B cell (primary cell): Measurements from ENCODE around the gene JPH3. TPM values are rescaled to one million over a fixed set of nuclear protein-coding genes. Genes with fewer than 3 reads are reported as not detected.

Experiments
- ATAC-seq: fragments of 200-7000 bp; cut with Tn5 transposase; one replicate; pipeline ENCODE4 v1.10.0; 2021; ENCODE audit warnings: low read depth, mild to moderate bottlenecking, moderate number of reproducible peaks, moderate library complexity
- CTCF ChIA-PET: fragments of 350-600 bp; sonication (Branson Sonifier 250); formaldehyde crosslinking; loops from one replicate; lab custom pipeline; 2021; ENCODE audit warnings: antibody characterized with exemption, inconsistent platforms; lab: Charles Lee
- POLR2A ChIA-PET: fragments of 350-600 bp; sonication (Branson Sonifier 250); formaldehyde crosslinking; loops from one replicate; lab custom pipeline; 2021; ENCODE audit warnings: antibody characterized with exemption; lab: Charles Lee
- DNase-seq: peaks from one replicate; pipeline ENCODE4 v3.0.0; 2013
- H2AFZ ChIP-seq: 2 replicates; pipeline ENCODE4 v1.6.1; 2012; ENCODE audit warnings: mild to moderate bottlenecking, low read depth, low read length; ENCODE audit not compliant: insufficient read depth, poor library complexity, severe bottlenecking
- H3K27ac ChIP-seq, 2 donors: 1 replicate in 1 of 2; 2 replicates in 1 of 2; pipeline ENCODE4 v1.5.1; 2012 to 2013; ENCODE audit warnings: low read length in 2 of 2, mild to moderate bottlenecking in 2 of 2, moderate library complexity in 1 of 2
- H3K27me3 ChIP-seq, 4 experiments: fragments of 200-600 bp in 1 of 4; sonication (generic) in 1 of 4; replicated peaks in 1 of 4; 1 replicate in 2 of 4; 2 replicates in 2 of 4; pipeline versions ENCODE4 v1.6.1 to v1.7.0; 2013 to 2016; ENCODE audit warnings: low read length in 3 of 4, mild to moderate bottlenecking in 2 of 4, mixed read lengths in 1 of 4, moderate library complexity in 1 of 4; ENCODE audit not compliant: insufficient read depth in 4 of 4, control insufficient read depth in 3 of 4; ENCODE audit errors: control extremely low read depth in 1 of 4
- H3K36me3 ChIP-seq, 2 experiments: replicated peaks in 1 of 2; 1 replicate in 1 of 2; 2 replicates in 1 of 2; pipeline versions ENCODE4 v1.6.1 to v1.7.1; 2013; ENCODE audit warnings: low read length in 1 of 2; ENCODE audit not compliant: insufficient read depth in 2 of 2, control insufficient read depth in 1 of 2; ENCODE audit errors: control extremely low read depth in 1 of 2, extremely low read depth in 1 of 2
- H3K4me1 ChIP-seq, 2 donors: fragments of 200-600 bp in 1 of 2; sonication (generic) in 1 of 2; 1 replicate in 1 of 2; 2 replicates in 1 of 2; pipeline versions ENCODE4 v1.5.1 to v1.6.1; 2013 to 2017; ENCODE audit warnings: low read length in 2 of 2; ENCODE audit not compliant: control insufficient read depth in 2 of 2, insufficient read depth in 2 of 2
- H3K4me2 ChIP-seq: replicated peaks from 2 replicates; pipeline ENCODE3; 2012; ENCODE audit warnings: mild to moderate bottlenecking, low read depth, low read length; ENCODE audit not compliant: poor library complexity, severe bottlenecking
- H3K4me3 ChIP-seq, 5 experiments: fragments of 200-600 bp in 1 of 5; sonication (generic) in 1 of 5; 1 replicate in 3 of 5; 2 replicates in 2 of 5; pipeline versions ENCODE4 v1.5.1 to v1.7.0; 2011 to 2016; ENCODE audit warnings: low read length in 4 of 5, mild to moderate bottlenecking in 4 of 5, low read depth in 2 of 5, control low read depth in 1 of 5, moderate library complexity in 1 of 5; ENCODE audit not compliant: insufficient read depth in 1 of 5; ENCODE audit errors: control extremely low read depth in 1 of 5, extremely low read depth in 1 of 5
- H3K79me2 ChIP-seq: fragments of 200-600 bp; sonication (generic); one replicate; pipeline ENCODE4 v1.6.0; 2016; ENCODE audit warnings: low read length; ENCODE audit not compliant: control insufficient read depth, insufficient read depth
- H3K9ac ChIP-seq: fragments of 200-600 bp; sonication (generic); 2 replicates; pipeline ENCODE4 v1.6.1; 2017; ENCODE audit warnings: mild to moderate bottlenecking, low read length, moderate library complexity
- H3K9me3 ChIP-seq, 3 donors: one replicate each; pipeline versions ENCODE4 v1.6.1 to v1.7.1; 2013; ENCODE audit warnings: low read length in 2 of 3; ENCODE audit not compliant: control insufficient read depth in 2 of 3, insufficient read depth in 1 of 3; ENCODE audit errors: control extremely low read depth in 1 of 3
- H4K20me1 ChIP-seq: 2 replicates; pipeline ENCODE4 v1.6.0; 2012; ENCODE audit warnings: mild to moderate bottlenecking, low read length; ENCODE audit not compliant: insufficient read depth, control insufficient read depth, poor library complexity, severe bottlenecking
- H3K27ac Mint-ChIP-seq: one replicate; pipeline ENCODE4 v1.8.0; 2021; ENCODE audit warnings: mixed read lengths
- H3K27me3 Mint-ChIP-seq: one replicate; pipeline ENCODE4 v1.8.0; 2021; ENCODE audit warnings: mixed read lengths
- H3K4me1 Mint-ChIP-seq: one replicate; pipeline ENCODE4 v1.8.0; 2021; ENCODE audit warnings: mixed read lengths
- H3K4me3 Mint-ChIP-seq: one replicate; pipeline ENCODE4 v1.8.0; 2021; ENCODE audit warnings: mixed read lengths
- H3K9me3 Mint-ChIP-seq: one replicate; pipeline ENCODE4 v1.8.0; 2022; ENCODE audit warnings: mixed read lengths; ENCODE audit not compliant: insufficient read depth
- CTCF ChIP-seq: fragments of 200-600 bp; IDR thresholded peaks from one replicate; pipeline ENCODE4 v1.8.0; 2022; ENCODE audit warnings: antibody characterized with exemption, mild to moderate bottlenecking
- EZH2 ChIP-seq: IDR thresholded peaks from 2 replicates; pipeline ENCODE4 v1.6.1; 2012; ENCODE audit warnings: borderline replicate concordance, low read depth, mild to moderate bottlenecking, moderate library complexity, low read length; ENCODE audit not compliant: insufficient read depth, poor library complexity, severe bottlenecking
- WGBS: methylation state at CpG from one replicate; pipeline ENCODE4 v1.1.5; 2013; ENCODE audit warnings: missing lambda C conversion rate; ENCODE audit not compliant: insufficient coverage; 5-methylcytosine and 5-hydroxymethylcytosine counted together
- intact Hi-C: fragments of 100-400 bp; cut with micrococcal nuclease; formaldehyde crosslinking; loops from one replicate; pipeline ENCODE4 v1.10.0; 2022
- polyA plus RNA-seq: library from polyadenylated mRNA; depleted of rRNA; stranded (reverse); fragments of >200 nt; gene quantifications from 2 replicates; pipeline ENCODE4 v1.2.3, GENCODE V29; 2012
- total RNA-seq, 2 donors: library from RNA; stranded (reverse); fragments of 120-200 nt in 1 of 2; gene quantifications; 1 replicate in 1 of 2; 2 replicates in 1 of 2; pipeline versions ENCODE4 v1.2.3 to v1.2.4, GENCODE V29; 2013 to 2022

Gene JPH3
- total and polyA plus RNA-seq, 2 donors (not counting 1 experiment from before 2014, with no cell fraction given): not detected

- Histone ChIP-seq H3K79me2 (no peaks in the 10 kb centered on the region), H3K9ac (no peak overlapping the region), H2AFZ (no peak overlapping the region), H3K4me1 (no peaks in the 10 kb centered on the region), H3K4me2 (no peak overlapping the region), H3K4me3 (no peak overlapping the region), H3K9me3 (peaks cover 0 to 9% (median 0%) of the 10 kb centered on the region in 3 donors), H3K36me3 (no peaks in the 10 kb centered on the region), H4K20me1 (no peaks in the 10 kb centered on the region), H3K27me3 (peaks cover 0 to 5% (median 1%) of the 10 kb centered on the region in 4 experiments), H3K27ac (no peak overlapping the region)
- no peak overlapping the region for H3K27ac Mint-ChIP-seq
- TF ChIP-seq EZH2: no peak
- no peak for TF ChIP-seq CTCF
- intact Hi-C loops: no loop called here
- ATAC-seq: no peak
- H3K4me3 Mint-ChIP-seq: no peak overlapping the region
- no peak for DNase-seq
- peaks cover 55% of the 10 kb centered on the region for H3K27me3 Mint-ChIP-seq
- ChIA-PET POLR2A (no interaction called here), CTCF (no interaction called here)
- 80% methylated on average over 33 of the region's 33 CpGs for WGBS
- H3K9me3 Mint-ChIP-seq: no peaks in the 10 kb centered on the region
- H3K4me1 Mint-ChIP-seq: no peaks in the 10 kb centered on the region
These were observed 19.9 kb upstream of the JPH3 start for GRCh38 chr16:87582216-87582965.

- no peak for DNase-seq
- H3K79me2 ChIP-seq: no peaks in the 10 kb centered on the region
- TF ChIP-seq CTCF: no peak
- no peak for TF ChIP-seq EZH2
- no peak overlapping the region for H3K4me2 ChIP-seq
- H2AFZ ChIP-seq: no peak overlapping the region
- ChIA-PET CTCF (interaction anchor here (0.9 kb wide), 1 partner anchor 186 kb away, joined by 3 read pairs; no protein-coding TSS in a partner anchor), POLR2A (no interaction called here)
- peaks cover 56% of the 10 kb centered on the region for H3K27me3 Mint-ChIP-seq
- H3K36me3 ChIP-seq: no peaks in the 10 kb centered on the region
- ATAC-seq: no peak
- no peaks in the 10 kb centered on the region for H4K20me1 ChIP-seq
- no peaks in the 10 kb centered on the region for H3K4me1 Mint-ChIP-seq
- H3K4me3 ChIP-seq: no peak overlapping the region
- no peaks in the 10 kb centered on the region for H3K4me1 ChIP-seq
- no peak overlapping the region for H3K27ac Mint-ChIP-seq
- H3K4me3 Mint-ChIP-seq: no peak overlapping the region
- H3K27me3 ChIP-seq: peaks cover 0 to 6% (median 1%) of the 10 kb centered on the region in 4 experiments
- intact Hi-C loops: no loop called here
- peaks cover 0 to 9% (median 0%) of the 10 kb centered on the region in 3 donors for H3K9me3 ChIP-seq
- no peaks in the 10 kb centered on the region for H3K9me3 Mint-ChIP-seq
- no peak overlapping the region for H3K27ac ChIP-seq
- no CpG with 5 or more reads among the region's 2 CpGs for WGBS
- no peak overlapping the region for H3K9ac ChIP-seq
These were observed 19.4 kb upstream of the JPH3 start for GRCh38 chr16:87582966-87583325.
